ENCODE measurements around the gene C1QTNF1.

C1QTNF1 gene

GRCh38 chr17:79077587-79077986 is 53.6 kb downstream of the C1QTNF1 start:
- in situ Hi-C loops (cut with MboI; ENCODE audit: low sequenced_read_pairs) = no loop called here

- in situ Hi-C loops (cut with MboI; ENCODE audit: low sequenced_read_pairs) = no loop called here
These were observed 54.7 kb downstream of the C1QTNF1 start for GRCh38 chr17:79078476-79079190.

GRCh38 chr17:79079421-79080200 is 55.6 kb downstream of the C1QTNF1 start:
- in situ Hi-C loops (cut with MboI; ENCODE audit: low sequenced_read_pairs) = no loop called here

GRCh38 chr17:79080349-79080748 is 56.4 kb downstream of the C1QTNF1 start:
- in situ Hi-C loops (cut with MboI; ENCODE audit: low sequenced_read_pairs) = no loop called here

GRCh38 chr17:79080761-79081290 is 56.9 kb downstream of the C1QTNF1 start:
- in situ Hi-C loops (cut with MboI; ENCODE audit: low sequenced_read_pairs) = no loop called here

GRCh38 chr17:79081571-79082276 is 57.8 kb downstream of the C1QTNF1 start:
- in situ Hi-C loops (cut with MboI; ENCODE audit: low sequenced_read_pairs) = no loop called here

- in situ Hi-C loops (cut with MboI; ENCODE audit: low sequenced_read_pairs) = no loop called here
These were observed 58.6 kb downstream of the C1QTNF1 start for GRCh38 chr17:79082311-79083190.

- in situ Hi-C loops (cut with MboI; ENCODE audit: low sequenced_read_pairs) = no loop called here
These were observed 59.4 kb downstream of the C1QTNF1 start for GRCh38 chr17:79083191-79083971.

- in situ Hi-C loops (cut with MboI; ENCODE audit: low sequenced_read_pairs) = no loop called here
These were observed 60.6 kb downstream of the C1QTNF1 start for GRCh38 chr17:79084291-79085153.

GRCh38 chr17:79085154-79085920 is 61.4 kb downstream of the C1QTNF1 start:
- in situ Hi-C loops (cut with MboI; ENCODE audit: low sequenced_read_pairs) = no loop called here

- in situ Hi-C loops (cut with MboI; ENCODE audit: low sequenced_read_pairs) = no loop called here
These were observed 62.1 kb downstream of the C1QTNF1 start for GRCh38 chr17:79085921-79086551.

- in situ Hi-C loops (cut with MboI; ENCODE audit: low sequenced_read_pairs) = no loop called here
These were observed 62.8 kb downstream of the C1QTNF1 start for GRCh38 chr17:79086609-79087427.

- in situ Hi-C loops (cut with MboI; ENCODE audit: low sequenced_read_pairs) = no loop called here
These were observed 63.6 kb downstream of the C1QTNF1 start for GRCh38 chr17:79087428-79088143.

- in situ Hi-C loops (cut with MboI; ENCODE audit: low sequenced_read_pairs) = no loop called here
These were observed 64.5 kb downstream of the C1QTNF1 start for GRCh38 chr17:79088247-79088996.

- in situ Hi-C loops (cut with MboI; ENCODE audit: low sequenced_read_pairs) = no loop called here
These were observed 65.0 kb downstream of the C1QTNF1 start for GRCh38 chr17:79088997-79089328.

Measured in hTERT RPE-1 (cell line).